Measurements from ENCODE around the gene CCDC183.

DNA sequence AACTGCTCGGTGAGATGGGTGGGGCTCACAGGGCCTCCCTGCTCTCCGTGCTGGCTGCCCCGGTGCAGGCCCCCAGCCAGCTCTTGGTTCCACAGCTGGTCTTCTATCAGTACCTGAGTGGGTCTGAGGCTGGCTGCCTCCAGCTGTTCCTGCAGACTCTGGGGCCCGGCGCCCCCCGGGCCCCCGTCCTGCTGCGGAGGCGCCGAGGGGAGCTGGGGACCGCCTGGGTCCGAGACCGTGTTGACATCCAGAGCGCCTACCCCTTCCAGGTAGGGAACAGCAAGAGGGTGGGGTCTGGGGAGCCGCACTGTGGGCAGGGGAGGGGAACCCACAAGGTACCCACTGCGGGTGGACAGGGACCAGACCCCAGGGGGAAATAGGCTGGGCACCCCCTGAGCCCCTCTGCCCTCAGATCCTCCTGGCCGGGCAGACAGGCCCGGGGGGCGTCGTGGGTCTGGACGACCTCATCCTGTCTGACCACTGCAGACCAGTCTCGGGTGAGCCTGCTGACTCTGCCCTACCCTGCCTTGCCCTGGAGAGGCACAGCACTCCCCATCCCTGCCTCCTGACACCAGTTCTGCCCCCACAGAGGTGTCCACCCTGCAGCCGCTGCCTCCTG, 58.8 kb downstream of the CCDC183 start:
- no peak for TF ChIP-seq EZH2 (IDR thresholded peaks at IDR 0.05; ENCODE audit: low read depth)
- no peak for TF ChIP-seq CTCF (conservative IDR thresholded peaks at IDR 0.05)
